ENCODE measurements around the gene SLC30A1. TPM values are rescaled to one million over a fixed set of nuclear protein-coding genes. Genes with fewer than 3 reads are reported as not detected.
"Not testable (repeated sequence)": the region's sequence is repeated elsewhere in the genome, so short reads cannot be mapped to it uniquely, and the experiment has no call there.

SLC30A1 gene
- polyA plus RNA-seq, 6 donors from 2014 or later: 0.73 to 1.7 (median 1.00) TPM

GRCh38 chr1:211587123-211587522, 8.2 kb upstream of the SLC30A1 start:
- Mint-ChIP-seq H3K27me3 (peaks cover 0 to under 1% (median 0%) of the 10 kb centered on the region in 3 donors), H3K4me1 (peaks cover 10 to 24% (median 17%) of the 10 kb centered on the region in 3 donors), H3K4me3 (no peak overlapping the region), H3K9me3 (no peaks in the 10 kb centered on the region), H3K36me3 (no peaks in the 10 kb centered on the region), H3K27ac (peak overlapping the region in 1 of 6 donors; percentile 66)
- no peak for DNase-seq
- ATAC-seq (ENCODE audit: low read depth in 2 of 2): peak; percentile 35 to 54

GRCh38 chr1:211586538-211586937, 7.6 kb upstream of the SLC30A1 start:
- Mint-ChIP-seq H3K36me3 (no peaks in the 10 kb centered on the region), H3K27ac (no peak overlapping the region), H3K27me3 (no peaks in the 10 kb centered on the region)

GRCh38 chr1:211583011-211583992, 4.3 kb upstream of the SLC30A1 start:
- no peaks in the 10 kb centered on the region for H3K27me3 Mint-ChIP-seq
- peaks cover 18 to 32% (median 25%) of the 10 kb centered on the region in 3 donors for H3K4me1 Mint-ChIP-seq
- peak overlapping the region in 1 of 8 donors; percentile 24 for H3K4me3 Mint-ChIP-seq
- peak overlapping the region in 2 of 6 donors; percentile 46 to 65 for H3K27ac Mint-ChIP-seq
- ATAC-seq (ENCODE audit: low read depth in 2 of 2): no peak
- no peaks in the 10 kb centered on the region for H3K36me3 Mint-ChIP-seq
- no peaks in the 10 kb centered on the region for H3K9me3 Mint-ChIP-seq
- DNase-seq: no peak

More at GRCh38 chr1:211586538-211586937, 7.6 kb upstream of the SLC30A1 start:
- no peak overlapping the region for H3K4me3 Mint-ChIP-seq
- H3K9me3 Mint-ChIP-seq: no peaks in the 10 kb centered on the region
- DNase-seq (no peak), ATAC-seq (ENCODE audit: low read depth in 2 of 2) (no peak)
- H3K4me1 Mint-ChIP-seq: peaks cover 15 to 30% (median 22%) of the 10 kb centered on the region in 3 donors

GRCh38 chr1:211581526-211581925, 2.6 kb upstream of the SLC30A1 start:
- ATAC-seq (ENCODE audit: low read depth in 2 of 2): no peak
- no peak for DNase-seq
- peak overlapping the region in 5 of 8 donors; percentile 1 to 71 (median 19) for H3K4me3 Mint-ChIP-seq
- peaks cover 20 to 31% (median 23%) of the 10 kb centered on the region in 3 donors for H3K4me1 Mint-ChIP-seq
- H3K27ac Mint-ChIP-seq: peak overlapping the region in 5 of 6 donors; percentile 3 to 85 (median 58)
- no peaks in the 10 kb centered on the region for H3K36me3 Mint-ChIP-seq
- no peaks in the 10 kb centered on the region for H3K9me3 Mint-ChIP-seq
- H3K27me3 Mint-ChIP-seq: no peaks in the 10 kb centered on the region

GRCh38 chr1:211580303-211580687, 1.3 kb upstream of the SLC30A1 start:
- peak overlapping the region; percentile 26 to 90 (median 71) for H3K27ac Mint-ChIP-seq

GRCh38 chr1:211579440-211580302, 710 bp upstream of the SLC30A1 start:
- Mint-ChIP-seq H3K36me3 (no peaks in the 10 kb centered on the region), H3K27me3 (no peaks in the 10 kb centered on the region), H3K9me3 (no peaks in the 10 kb centered on the region), H3K4me3 (peak overlapping the region; percentile 85 to 92 (median 90)), H3K4me1 (peaks cover 20 to 33% (median 23%) of the 10 kb centered on the region in 3 donors), H3K27ac (peak overlapping the region; percentile 19 to 90 (median 82))
- DNase-seq (no peak), ATAC-seq (ENCODE audit: low read depth in 2 of 2) (peak; percentile 54)

More at GRCh38 chr1:211580303-211580687, 1.3 kb upstream of the SLC30A1 start:
- DNase-seq (no peak), ATAC-seq (ENCODE audit: low read depth in 2 of 2) (no peak)
- Mint-ChIP-seq H3K36me3 (no peaks in the 10 kb centered on the region), H3K27me3 (no peaks in the 10 kb centered on the region), H3K4me1 (peaks cover 20 to 33% (median 23%) of the 10 kb centered on the region in 3 donors), H3K4me3 (peak overlapping the region; percentile 49 to 91 (median 89)), H3K9me3 (no peaks in the 10 kb centered on the region)

- Mint-ChIP-seq H3K36me3 (no peaks in the 10 kb centered on the region), H3K9me3 (no peaks in the 10 kb centered on the region), H3K4me1 (peaks cover 20 to 33% (median 23%) of the 10 kb centered on the region in 3 donors), H3K27ac (peak overlapping the region in 5 of 6 donors; percentile 66 to 93 (median 89)), H3K27me3 (no peaks in the 10 kb centered on the region), H3K4me3 (peak overlapping the region; percentile 85 to 95 (median 92))
- DNase-seq (peak; percentile 74), ATAC-seq (ENCODE audit: low read depth in 2 of 2) (peak; percentile 34 to 38)
Measured at GRCh38 chr1:211577819-211578639, 932 bp downstream of the SLC30A1 start.

GRCh38 chr1:211577277-211577818, 1.6 kb downstream of the SLC30A1 start:
- Mint-ChIP-seq H3K36me3 (no peaks in the 10 kb centered on the region), H3K9me3 (no peaks in the 10 kb centered on the region), H3K27me3 (no peaks in the 10 kb centered on the region), H3K4me1 (peaks cover 20 to 29% (median 22%) of the 10 kb centered on the region in 3 donors), H3K4me3 (peak overlapping the region; percentile 85 to 95 (median 92)), H3K27ac (peak overlapping the region in 3 of 6 donors; percentile 66 to 89 (median 82))
- ATAC-seq (ENCODE audit: low read depth in 2 of 2) (no peak), DNase-seq (no peak)

GRCh38 chr1:211576717-211577116, 2.2 kb downstream of the SLC30A1 start:
- Mint-ChIP-seq H3K4me3 (peak overlapping the region in 6 of 8 donors; percentile 85 to 95 (median 92)), H3K27ac (no peak overlapping the region), H3K4me1 (peaks cover 14 to 23% (median 15%) of the 10 kb centered on the region in 3 donors)

GRCh38 chr1:211574705-211575104, 4.3 kb downstream of the SLC30A1 start:
- H3K27ac Mint-ChIP-seq: no peak overlapping the region
- no peaks in the 10 kb centered on the region for H3K9me3 Mint-ChIP-seq
- H3K27me3 Mint-ChIP-seq: no peaks in the 10 kb centered on the region
- no peak overlapping the region for H3K4me3 Mint-ChIP-seq
- peaks cover 1 to 12% (median 11%) of the 10 kb centered on the region in 3 donors for H3K4me1 Mint-ChIP-seq
- no peak for DNase-seq
- no peaks in the 10 kb centered on the region for H3K36me3 Mint-ChIP-seq
- ATAC-seq (ENCODE audit: low read depth in 2 of 2): no peak

More at GRCh38 chr1:211576717-211577116, 2.2 kb downstream of the SLC30A1 start:
- DNase-seq (no peak), ATAC-seq (ENCODE audit: low read depth in 2 of 2) (no peak)
- Mint-ChIP-seq H3K36me3 (no peaks in the 10 kb centered on the region), H3K9me3 (no peaks in the 10 kb centered on the region), H3K27me3 (no peaks in the 10 kb centered on the region)

GRCh38 chr1:211571998-211572397, 7.0 kb downstream of the SLC30A1 start:
- no peak overlapping the region for H3K27ac Mint-ChIP-seq
- no peaks in the 10 kb centered on the region for H3K27me3 Mint-ChIP-seq
- no peaks in the 10 kb centered on the region for H3K36me3 Mint-ChIP-seq
- ATAC-seq (ENCODE audit: low read depth in 2 of 2): no peak
- no peaks in the 10 kb centered on the region for H3K9me3 Mint-ChIP-seq
- no peak overlapping the region for H3K4me3 Mint-ChIP-seq
- no peak for DNase-seq
- H3K4me1 Mint-ChIP-seq: peaks cover 0 to 5% (median 4%) of the 10 kb centered on the region in 3 donors

GRCh38 chr1:211570378-211570777, 8.6 kb downstream of the SLC30A1 start:
- not testable (repeated sequence) for H3K27me3 Mint-ChIP-seq; H3K4me1 Mint-ChIP-seq; H3K27ac Mint-ChIP-seq; ATAC-seq (ENCODE audit: low read depth in 2 of 2); H3K4me3 Mint-ChIP-seq; H3K36me3 Mint-ChIP-seq; H3K9me3 Mint-ChIP-seq; DNase-seq
